ENCODE measurements around the gene AAMDC.

- no peak for TF ChIP-seq POLR2A (IDR thresholded peaks at IDR 0.05)
- no peak for TF ChIP-seq CTCF (IDR thresholded peaks at IDR 0.05)
Observed at GRCh38 chr11:77842441-77843121, 21.6 kb downstream of the AAMDC start.
